GM23248 (cell line): Measurements from ENCODE around the gene NDUFS5.
"Not testable (repeated sequence)": the region's sequence is repeated elsewhere in the genome, so short reads cannot be mapped to it uniquely, and the experiment has no call there.

Experiments
- EZH2 ChIP-seq: fragments of 200-600 bp; sonication (generic); IDR thresholded peaks from 2 replicates; pipeline ENCODE4 v1.6.1; 2018; ENCODE audit warnings: antibody characterized with exemption, mild to moderate bottlenecking; ENCODE audit not compliant: insufficient read depth, poor library complexity, severe bottlenecking
- EZH2phosphoT487 ChIP-seq: fragments of 200-600 bp; sonication (generic); IDR thresholded peaks from 2 replicates; pipeline ENCODE4 v1.6.1; 2018; ENCODE audit warnings: antibody characterized with exemption, moderate library complexity, mild to moderate bottlenecking, low read depth; ENCODE audit not compliant: insufficient read depth

- TF ChIP-seq EZH2, EZH2phosphoT487: not testable (repeated sequence)
These were observed 45.4 kb downstream of the NDUFS5 start for GRCh38 chr1:39071557-39071956.
